H1 (cell line): ENCODE data around the gene HOATZ. TPM values are rescaled to one million over a fixed set of nuclear protein-coding genes. Genes with fewer than 3 reads are reported as not detected.

ENCODE experiments used
- CTCF ChIA-PET: fragments of 300-600 bp; sonication (Branson Sonifier 250); formaldehyde crosslinking; loops from one replicate; lab custom pipeline; 2021; ENCODE audit not compliant: partially characterized antibody; lab: Charles Lee
- POLR2A ChIA-PET: fragments of 300-600 bp; sonication (Branson Sonifier 250); formaldehyde crosslinking; loops from one replicate; lab custom pipeline; 2021; ENCODE audit warnings: inconsistent platforms; ENCODE audit not compliant: partially characterized antibody; lab: Charles Lee
- DNase-seq, 2 experiments: peaks; one replicate each; pipeline versions ENCODE4 v3.0.0 to v3.0.0-alpha.2; 2010 to 2022; ENCODE audit warnings: low spot score in 2 of 2, low read depth in 1 of 2, mixed read lengths in 1 of 2
- FAIRE-seq: peaks from 2 replicates; lab custom pipeline; 2011; peaks lifted over from hg19 to GRCh38; lab: Jason Lieb, UNC
- H2AFZ ChIP-seq: 2 replicates; pipeline ENCODE4 v1.8.1; 2012; ENCODE audit warnings: low read length, inconsistent platforms
- H2AK5ac ChIP-seq: 2 replicates; pipeline ENCODE4 v1.6.1; 2013; ENCODE audit warnings: low read depth, low read length
- H2BK120ac ChIP-seq: replicated peaks from 2 replicates; pipeline ENCODE3; 2013; ENCODE audit warnings: low read depth, low read length, inconsistent platforms
- H2BK12ac ChIP-seq: 2 replicates; pipeline ENCODE4 v1.6.1; 2013; ENCODE audit warnings: low read depth, low read length
- H2BK15ac ChIP-seq: 2 replicates; pipeline ENCODE4 v1.6.1; 2013; ENCODE audit warnings: low read length
- H2BK20ac ChIP-seq: 2 replicates; pipeline ENCODE4 v1.6.1; 2013; ENCODE audit warnings: low read length
- H2BK5ac ChIP-seq: 2 replicates; pipeline ENCODE4 v1.6.1; 2013; ENCODE audit warnings: low read depth, low read length
- H3K14ac ChIP-seq: 2 replicates; pipeline ENCODE4 v1.6.1; 2013; ENCODE audit warnings: inconsistent platforms; ENCODE audit not compliant: insufficient read length
- H3K18ac ChIP-seq: 2 replicates; pipeline ENCODE4 v1.6.1; 2013; ENCODE audit warnings: low read length; ENCODE audit errors: extremely low read depth
- H3K23ac ChIP-seq: 2 replicates; pipeline ENCODE4 v1.6.1; 2013; ENCODE audit warnings: inconsistent platforms; ENCODE audit not compliant: insufficient read length
- H3K23me2 ChIP-seq: 2 replicates; pipeline ENCODE4 v1.6.1; 2013; ENCODE audit warnings: low read depth, low read length
- H3K27ac ChIP-seq: 2 replicates; pipeline ENCODE4 v1.6.1; 2011; ENCODE audit warnings: low read depth, low read length, inconsistent platforms
- H3K27me3 ChIP-seq, 4 experiments: replicated peaks in 1 of 4; 1 replicate in 1 of 4; 2 replicates in 3 of 4; pipeline versions ENCODE4 v1.6.1 to v1.8.1; 2011 to 2013; ENCODE audit warnings: low read length in 3 of 4, mild to moderate bottlenecking in 3 of 4, inconsistent platforms in 2 of 4, mixed read lengths in 2 of 4, moderate library complexity in 1 of 4; ENCODE audit not compliant: control insufficient read depth in 3 of 4, insufficient read depth in 3 of 4; ENCODE audit errors: extremely low read depth in 1 of 4
- H3K36me3 ChIP-seq, 4 experiments: 2 replicates each; pipeline versions ENCODE4 v1.6.1 to v1.8.1; 2011 to 2013; ENCODE audit warnings: mild to moderate bottlenecking in 4 of 4, low read length in 3 of 4, moderate library complexity in 2 of 4, control low read depth in 1 of 4, inconsistent platforms in 1 of 4; ENCODE audit not compliant: insufficient read depth in 4 of 4, control insufficient read depth in 2 of 4
- H3K4ac ChIP-seq: replicated peaks from 2 replicates; pipeline ENCODE3; 2013; ENCODE audit warnings: low read length, low read depth, mixed read lengths, inconsistent platforms; ENCODE audit not compliant: insufficient read length
- H3K4me1 ChIP-seq, 4 experiments: replicated peaks in 1 of 4; 1 replicate in 1 of 4; 2 replicates in 3 of 4; pipeline versions ENCODE4 v1.6.1 to v1.8.1; 2011 to 2013; ENCODE audit warnings: low read length in 3 of 4, inconsistent platforms in 2 of 4, mixed read lengths in 1 of 4; ENCODE audit not compliant: insufficient read depth in 4 of 4, control insufficient read depth in 3 of 4
- H3K4me2 ChIP-seq, 2 experiments: 2 replicates each; pipeline versions ENCODE4 v1.6.1 to v1.8.1; 2011 to 2013; ENCODE audit warnings: low read depth in 2 of 2, low read length in 2 of 2, control low read depth in 1 of 2, inconsistent platforms in 1 of 2, mild to moderate bottlenecking in 1 of 2; ENCODE audit not compliant: insufficient read depth in 1 of 2
- H3K4me3 ChIP-seq, 4 experiments: fragments of 200-600, 300-600 bp in 1 of 4; sonication (generic), shearing (Covaris generic), sonication (Bioruptor Twin) in 1 of 4; 2 replicates each; pipeline versions ENCODE4 v1.5.1 to v1.8.1; 2011 to 2016; ENCODE audit warnings: low read length in 4 of 4, low read depth in 3 of 4, control low read depth in 2 of 4, inconsistent platforms in 2 of 4, mild to moderate bottlenecking in 2 of 4, mixed read lengths in 1 of 4, moderate library complexity in 1 of 4; ENCODE audit not compliant: insufficient read depth in 2 of 4; ENCODE audit errors: extremely low read depth in 1 of 4
- H3K56ac ChIP-seq: replicated peaks from 2 replicates; pipeline ENCODE3; 2013; ENCODE audit warnings: low read depth, mild to moderate bottlenecking, mixed read lengths, low read length, inconsistent platforms; ENCODE audit not compliant: insufficient read length
- H3K79me1 ChIP-seq: 2 replicates; pipeline ENCODE4 v1.6.1; 2013; ENCODE audit warnings: low read depth, low read length, control low read depth
- H3K79me2 ChIP-seq, 2 experiments: 2 replicates each; pipeline versions ENCODE4 v1.6.1 to v1.8.1; 2012 to 2013; ENCODE audit warnings: low read length in 2 of 2, mild to moderate bottlenecking in 2 of 2, inconsistent platforms in 1 of 2; ENCODE audit not compliant: insufficient read depth in 2 of 2, control insufficient read depth in 1 of 2
- H3K9ac ChIP-seq, 4 experiments: replicated peaks in 1 of 4; 1 replicate in 1 of 4; 2 replicates in 3 of 4; pipeline versions ENCODE4 v1.6.1 to v1.8.1; 2011 to 2013; ENCODE audit warnings: low read depth in 3 of 4, low read length in 3 of 4, control low read depth in 2 of 4, mild to moderate bottlenecking in 2 of 4, moderate library complexity in 2 of 4, inconsistent platforms in 1 of 4; ENCODE audit errors: extremely low read depth in 1 of 4
- H3K9me3 ChIP-seq, 2 experiments: 2 replicates each; pipeline versions ENCODE4 v1.6.1 to v1.8.1; 2012 to 2013; ENCODE audit warnings: mild to moderate bottlenecking in 2 of 2, moderate library complexity in 2 of 2, control low read depth in 1 of 2, inconsistent platforms in 1 of 2, low read depth in 1 of 2, low read length in 1 of 2, mixed read lengths in 1 of 2; ENCODE audit not compliant: insufficient read depth in 2 of 2
- H4K20me1 ChIP-seq, 2 experiments: replicated peaks in 1 of 2; 2 replicates each; pipeline versions ENCODE3 to v1.8.1; 2011 to 2013; ENCODE audit warnings: inconsistent platforms in 2 of 2, low read length in 2 of 2, mild to moderate bottlenecking in 1 of 2; ENCODE audit not compliant: insufficient read depth in 2 of 2, control insufficient read depth in 1 of 2
- H4K5ac ChIP-seq: 2 replicates; pipeline ENCODE4 v1.6.1; 2013; ENCODE audit warnings: low read length, low read depth, mixed read lengths, inconsistent platforms; ENCODE audit not compliant: insufficient read length
- H4K8ac ChIP-seq: 2 replicates; pipeline ENCODE4 v1.8.0; 2013; ENCODE audit warnings: mild to moderate bottlenecking, moderate library complexity, low read length, inconsistent platforms; ENCODE audit not compliant: insufficient read depth; ENCODE audit errors: extremely low read depth
- H4K91ac ChIP-seq: replicated peaks from 2 replicates; pipeline ENCODE3; 2013; ENCODE audit warnings: low read length, mixed read lengths, inconsistent platforms; ENCODE audit not compliant: insufficient read length
- MAFK ChIP-seq: IDR thresholded peaks from 2 replicates; pipeline ENCODE4 v1.6.1; 2012; ENCODE audit warnings: low read depth, mild to moderate bottlenecking, improper control_type of control experiment, low read length
- RBBP5 ChIP-seq: IDR thresholded peaks from 2 replicates; pipeline ENCODE4 v1.7.1; 2012; ENCODE audit warnings: low read depth, mild to moderate bottlenecking, inconsistent platforms, low read length, moderate library complexity, borderline replicate concordance
- WGBS, 2 experiments: shearing (Covaris generic) in 1 of 2; methylation state at CpG; one replicate each; pipeline versions ENCODE4 v1.1.6 to v1.1.7; 2013 to 2015; ENCODE audit warnings: low lambda C conversion rate in 2 of 2, mixed read lengths in 2 of 2, inconsistent platforms in 1 of 2, low coverage in 1 of 2, missing lambda C conversion rate in 1 of 2; ENCODE audit not compliant: insufficient replicate concordance in 2 of 2, insufficient coverage in 1 of 2, insufficient read length in 1 of 2; ENCODE audit errors: extremely low coverage in 1 of 2, missing lambda C conversion rate in 1 of 2; 5-methylcytosine and 5-hydroxymethylcytosine counted together
- polyA plus RNA-seq, 7 experiments: library from polyadenylated mRNA; depleted of rRNA in 3 of 7; stranded (reverse) in 5 of 7; unstranded in 2 of 7; fragments of >200 nt in 5 of 7; fragments of 200-250 nt in 2 of 7; gene quantifications; 1 replicate in 5 of 7; 2 replicates in 1 of 7; 4 replicates in 1 of 7; pipeline versions ENCODE4 v1.2.1 to v1.2.3, GENCODE V29; 2011 to 2013; ENCODE audit warnings: missing spikeins in 2 of 7, mixed read lengths in 2 of 7
- total RNA-seq: library from RNA; stranded (reverse); fragmentation: NEBNext Ultra II Directional; extraction: Animal tissue kit (Norgen Biotek cat#: 25700); gene quantifications from 2 replicates; pipeline ENCODE4 v1.2.1, GENCODE V29; 2021
- TF ChIP-seq, protein P1 (sequence below): IDR thresholded peaks from 2 replicates; pipeline ENCODE4 v1.6.1; 2012; ENCODE audit warnings: inconsistent platforms

The HOATZ gene
- total and polyA plus RNA-seq, 2 of the 8 experiments (the other 6 are each of a cell fraction or from before 2014, with no cell fraction given): not detected

GRCh38 chr11:111577821-111578220, 63.2 kb downstream of the HOATZ start:
- H2AK5ac ChIP-seq: no peak overlapping the region
- no peak overlapping the region for H3K27ac ChIP-seq
- H2BK20ac ChIP-seq: no peak overlapping the region
- CTCF ChIA-PET: interaction anchor here (0.7 to 1.7 kb wide), 3 partner anchors 9 to 155 kb away, joined by 4 to 5 read pairs (median 4); no protein-coding TSS in a partner anchor
- no peak overlapping the region for H3K4me3 ChIP-seq
- H4K91ac ChIP-seq: no peak overlapping the region
- WGBS, 2 experiments: 81% methylated on average over 4 of the region's 4 CpGs; no CpG with 5 or more reads in 1 of the 2 experiments
- DNase-seq (no peak), FAIRE-seq (no peak)
- POLR2A ChIA-PET: no interaction called here
- H4K8ac ChIP-seq: no peak overlapping the region
- no peak overlapping the region for H4K5ac ChIP-seq
- no peak overlapping the region for H2BK12ac ChIP-seq
- no peak overlapping the region for H2BK15ac ChIP-seq
- no peak overlapping the region for H3K4me2 ChIP-seq
- H3K27me3 ChIP-seq: no peaks in the 10 kb centered on the region
- H3K56ac ChIP-seq: no peak overlapping the region
- H2AFZ ChIP-seq: no peak overlapping the region
- H3K9me3 ChIP-seq: no peaks in the 10 kb centered on the region
- H3K14ac ChIP-seq: no peak overlapping the region
- no peaks in the 10 kb centered on the region for H3K79me1 ChIP-seq
- H4K20me1 ChIP-seq: no peaks in the 10 kb centered on the region
- no peak overlapping the region for H3K23ac ChIP-seq
- no peaks in the 10 kb centered on the region for H3K23me2 ChIP-seq
- H2BK120ac ChIP-seq: no peak overlapping the region
- H3K18ac ChIP-seq: no peak overlapping the region
- no peak overlapping the region for H2BK5ac ChIP-seq
- H3K9ac ChIP-seq: no peak overlapping the region
- H3K4me1 ChIP-seq: no peaks in the 10 kb centered on the region
- no peak overlapping the region for H3K4ac ChIP-seq
- H3K36me3 ChIP-seq: no peaks in the 10 kb centered on the region
- no peaks in the 10 kb centered on the region for H3K79me2 ChIP-seq
- TF ChIP-seq MAFK (no peak), RBBP5 (no peak)
- TF ChIP-seq, protein P1, sequence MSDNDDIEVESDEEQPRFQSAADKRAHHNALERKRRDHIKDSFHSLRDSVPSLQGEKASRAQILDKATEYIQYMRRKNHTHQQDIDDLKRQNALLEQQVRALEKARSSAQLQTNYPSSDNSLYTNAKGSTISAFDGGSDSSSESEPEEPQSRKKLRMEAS: no peak
